ENCODE results near the gene EML4.

DNA sequence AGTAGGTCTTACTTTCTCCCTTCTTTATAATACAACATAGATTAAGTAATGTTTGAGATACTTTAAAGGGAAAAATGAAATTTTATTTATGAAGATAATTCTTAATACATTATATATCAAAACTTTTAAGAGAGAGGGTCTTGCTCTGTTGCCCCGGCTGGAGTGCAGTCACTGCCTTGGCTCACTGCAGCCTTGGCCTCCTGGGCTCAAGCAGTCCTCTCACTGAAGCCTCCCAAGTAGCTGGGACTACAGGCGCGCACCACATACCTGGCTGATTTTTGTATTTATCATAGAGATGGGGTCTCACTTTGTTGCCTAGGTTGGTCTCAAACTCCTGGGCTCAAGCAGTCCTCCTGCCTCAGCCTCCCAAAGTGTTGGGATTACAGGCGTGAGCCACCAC lies 97.1 kb downstream of the EML4 start:
- no peak for TF ChIP-seq POLR2A (IDR thresholded peaks at IDR 0.05)
- TF ChIP-seq, protein P1, sequence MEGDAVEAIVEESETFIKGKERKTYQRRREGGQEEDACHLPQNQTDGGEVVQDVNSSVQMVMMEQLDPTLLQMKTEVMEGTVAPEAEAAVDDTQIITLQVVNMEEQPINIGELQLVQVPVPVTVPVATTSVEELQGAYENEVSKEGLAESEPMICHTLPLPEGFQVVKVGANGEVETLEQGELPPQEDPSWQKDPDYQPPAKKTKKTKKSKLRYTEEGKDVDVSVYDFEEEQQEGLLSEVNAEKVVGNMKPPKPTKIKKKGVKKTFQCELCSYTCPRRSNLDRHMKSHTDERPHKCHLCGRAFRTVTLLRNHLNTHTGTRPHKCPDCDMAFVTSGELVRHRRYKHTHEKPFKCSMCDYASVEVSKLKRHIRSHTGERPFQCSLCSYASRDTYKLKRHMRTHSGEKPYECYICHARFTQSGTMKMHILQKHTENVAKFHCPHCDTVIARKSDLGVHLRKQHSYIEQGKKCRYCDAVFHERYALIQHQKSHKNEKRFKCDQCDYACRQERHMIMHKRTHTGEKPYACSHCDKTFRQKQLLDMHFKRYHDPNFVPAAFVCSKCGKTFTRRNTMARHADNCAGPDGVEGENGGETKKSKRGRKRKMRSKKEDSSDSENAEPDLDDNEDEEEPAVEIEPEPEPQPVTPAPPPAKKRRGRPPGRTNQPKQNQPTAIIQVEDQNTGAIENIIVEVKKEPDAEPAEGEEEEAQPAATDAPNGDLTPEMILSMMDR (IDR thresholded peaks at IDR 0.05) = no peak

All from adrenal gland (tissue), 5 donors.